LNCaP clone FGC (cell line): ENCODE measurements around the gene MAPK4.
A peak's percentile ranks its signal among the peaks of the same experiment; 100 is the strongest.

Experiments
- DNase-seq: peaks from one replicate; pipeline ENCODE4 v3.0.0-alpha.2; 2011; ENCODE audit warnings: low read depth
- H3K4me3 ChIP-seq: 2 replicates; pipeline ENCODE4 v1.5.1; 2011; ENCODE audit warnings: mild to moderate bottlenecking, low read depth, low read length, control low read depth
- TF ChIP-seq, protein P1 (sequence below): IDR thresholded peaks from 2 replicates; pipeline ENCODE4 v1.5.1; 2012; ENCODE audit warnings: mild to moderate bottlenecking; ENCODE audit not compliant: control insufficient read depth, insufficient read depth; ENCODE audit errors: extremely low read depth

Gene MAPK4

DNA sequence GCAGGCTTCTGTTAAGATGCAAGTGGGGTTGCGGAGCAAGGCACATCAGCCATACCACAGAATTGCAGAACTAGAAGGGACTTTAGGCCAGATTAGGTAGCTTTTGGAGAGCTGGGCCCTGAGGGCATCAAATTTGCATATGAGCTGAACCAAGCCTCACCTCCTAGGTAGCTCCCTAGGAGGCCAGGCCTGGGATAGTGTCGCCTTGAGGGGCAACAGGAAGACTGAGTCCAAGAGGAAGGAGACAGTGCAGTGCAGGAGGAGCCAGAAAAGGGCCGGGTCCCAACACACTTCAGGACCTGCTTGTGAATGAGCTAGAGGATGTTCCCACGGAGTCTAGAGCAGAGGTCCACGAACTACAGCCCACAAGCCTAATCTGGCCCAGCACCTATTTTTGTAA is 98.7 kb downstream of the MAPK4 start:
- no peak overlapping the region for H3K4me3 ChIP-seq
- TF ChIP-seq, protein P1, sequence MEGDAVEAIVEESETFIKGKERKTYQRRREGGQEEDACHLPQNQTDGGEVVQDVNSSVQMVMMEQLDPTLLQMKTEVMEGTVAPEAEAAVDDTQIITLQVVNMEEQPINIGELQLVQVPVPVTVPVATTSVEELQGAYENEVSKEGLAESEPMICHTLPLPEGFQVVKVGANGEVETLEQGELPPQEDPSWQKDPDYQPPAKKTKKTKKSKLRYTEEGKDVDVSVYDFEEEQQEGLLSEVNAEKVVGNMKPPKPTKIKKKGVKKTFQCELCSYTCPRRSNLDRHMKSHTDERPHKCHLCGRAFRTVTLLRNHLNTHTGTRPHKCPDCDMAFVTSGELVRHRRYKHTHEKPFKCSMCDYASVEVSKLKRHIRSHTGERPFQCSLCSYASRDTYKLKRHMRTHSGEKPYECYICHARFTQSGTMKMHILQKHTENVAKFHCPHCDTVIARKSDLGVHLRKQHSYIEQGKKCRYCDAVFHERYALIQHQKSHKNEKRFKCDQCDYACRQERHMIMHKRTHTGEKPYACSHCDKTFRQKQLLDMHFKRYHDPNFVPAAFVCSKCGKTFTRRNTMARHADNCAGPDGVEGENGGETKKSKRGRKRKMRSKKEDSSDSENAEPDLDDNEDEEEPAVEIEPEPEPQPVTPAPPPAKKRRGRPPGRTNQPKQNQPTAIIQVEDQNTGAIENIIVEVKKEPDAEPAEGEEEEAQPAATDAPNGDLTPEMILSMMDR = no peak
- DNase-seq = no peak

DNA sequence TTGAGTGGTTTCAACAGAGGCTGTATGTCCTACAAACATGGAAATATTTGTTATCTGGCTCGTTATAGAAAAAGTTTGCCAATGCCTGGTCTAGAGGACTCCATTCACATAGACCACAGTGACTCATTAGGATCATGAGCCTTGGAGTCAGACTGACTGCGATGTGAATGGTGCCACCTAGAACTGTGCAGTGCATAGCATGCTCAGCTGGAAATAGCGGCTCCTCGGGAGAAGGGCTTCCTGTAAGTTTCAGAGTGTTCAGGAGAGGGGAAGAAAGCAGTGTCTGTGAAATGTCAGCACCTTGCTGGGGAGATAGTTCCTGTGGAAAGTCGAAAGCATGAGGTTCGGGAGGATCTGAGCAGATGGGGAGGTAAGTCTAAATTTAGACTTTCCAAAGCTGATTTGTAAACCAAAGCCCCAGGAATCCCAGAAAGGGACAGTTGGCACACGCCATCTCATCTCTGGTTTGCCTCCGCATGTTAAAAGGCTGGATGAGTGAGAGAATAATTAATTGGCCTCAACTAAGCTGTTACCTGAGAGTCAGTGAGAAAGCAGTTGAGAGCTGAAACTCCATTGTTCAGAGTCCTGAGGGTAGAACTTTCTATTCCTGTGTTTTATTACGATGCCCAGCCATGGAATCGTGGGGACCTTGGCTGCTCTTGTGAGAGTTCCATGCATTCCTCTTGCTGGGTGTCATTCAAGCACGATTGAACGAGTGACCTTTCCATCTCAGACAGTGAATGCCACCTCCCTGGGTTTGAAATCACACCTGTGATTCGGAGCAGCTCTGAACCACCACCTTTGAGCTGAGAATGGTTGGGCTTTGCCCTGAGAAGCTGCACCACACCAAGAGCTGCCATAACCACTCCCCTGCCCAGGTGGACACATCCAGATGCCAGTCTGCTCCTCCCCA is 99.5 kb downstream of the MAPK4 start:
- DNase-seq = no peak
- no peak overlapping the region for H3K4me3 ChIP-seq
- TF ChIP-seq, protein P1 = peak; percentile 20; the same call in 1 of the 2 replicates

DNA sequence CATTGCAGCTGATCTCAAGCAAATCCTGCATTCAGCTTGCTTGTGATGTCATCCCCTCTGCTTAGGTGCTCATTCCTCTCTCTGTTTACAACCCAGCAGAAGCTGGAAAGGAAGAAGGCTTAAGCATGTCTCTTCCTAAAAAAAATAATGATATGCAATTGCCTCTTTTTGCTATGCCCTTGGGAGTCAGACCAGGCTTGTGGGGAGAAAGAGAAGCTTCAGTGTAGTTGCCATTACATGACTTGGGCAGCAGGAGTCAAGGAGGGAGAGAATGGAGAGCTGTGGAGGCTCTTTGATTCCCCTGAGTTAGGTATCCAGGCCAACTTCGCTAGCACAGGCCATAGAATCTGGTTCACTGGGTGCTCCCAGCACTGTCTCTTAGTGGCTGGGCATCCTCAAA is 101.1 kb downstream of the MAPK4 start:
- no peak overlapping the region for H3K4me3 ChIP-seq
- TF ChIP-seq, protein P1 = no peak
- no peak for DNase-seq

DNA sequence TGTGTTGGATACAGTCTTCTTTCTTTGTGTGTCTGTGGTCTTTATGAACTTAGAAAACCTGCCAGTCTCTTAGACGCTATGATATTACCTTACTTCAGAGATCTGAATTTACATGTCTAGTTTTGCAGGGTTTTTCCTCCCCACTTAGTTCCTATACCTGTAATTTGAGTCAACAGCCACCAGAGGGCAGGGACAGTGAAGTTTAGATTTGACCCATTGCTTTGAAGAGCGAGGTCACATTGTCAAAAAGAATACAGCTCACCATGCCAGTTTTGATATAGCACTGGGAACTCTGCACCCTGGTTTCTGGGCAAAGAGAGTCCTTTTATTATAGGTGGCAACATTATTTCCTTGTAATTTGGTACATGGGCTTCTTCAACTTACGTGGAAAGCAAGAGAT is 102.3 kb downstream of the MAPK4 start:
- no peak overlapping the region for H3K4me3 ChIP-seq
- DNase-seq = no peak
- TF ChIP-seq, protein P1 = peak; percentile 65

DNA sequence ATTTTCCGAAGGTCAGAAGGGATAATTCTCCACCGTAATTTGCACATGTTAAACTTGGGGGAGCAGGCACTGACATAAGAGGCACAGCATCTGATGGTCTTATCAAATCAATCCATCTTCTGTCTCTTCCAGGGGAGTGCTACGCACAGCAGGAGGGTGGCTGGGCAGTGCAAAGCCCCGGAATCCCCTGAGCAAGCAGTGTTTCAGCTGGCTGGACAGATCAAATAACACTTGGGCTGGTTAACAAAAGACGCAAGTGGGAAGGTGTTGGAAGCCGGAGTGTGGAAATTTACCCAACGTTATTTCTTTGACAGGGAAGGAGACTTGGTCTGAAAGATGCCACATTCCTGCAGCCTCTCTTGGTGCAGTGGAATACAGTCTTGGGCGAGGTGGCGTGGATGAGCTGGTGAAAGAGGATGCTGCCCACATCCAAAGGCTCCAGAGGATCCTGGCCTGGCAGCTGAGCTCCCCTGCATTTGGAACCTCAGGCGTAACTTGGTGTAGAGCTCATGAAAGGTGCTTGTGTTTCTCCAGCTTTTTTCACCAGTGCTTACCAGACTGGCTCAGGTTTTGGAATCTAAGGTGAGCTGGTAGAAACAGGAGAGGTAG is 103.0 kb downstream of the MAPK4 start:
- TF ChIP-seq, protein P1 = no peak
- H3K4me3 ChIP-seq = no peak overlapping the region
- DNase-seq = no peak

DNA sequence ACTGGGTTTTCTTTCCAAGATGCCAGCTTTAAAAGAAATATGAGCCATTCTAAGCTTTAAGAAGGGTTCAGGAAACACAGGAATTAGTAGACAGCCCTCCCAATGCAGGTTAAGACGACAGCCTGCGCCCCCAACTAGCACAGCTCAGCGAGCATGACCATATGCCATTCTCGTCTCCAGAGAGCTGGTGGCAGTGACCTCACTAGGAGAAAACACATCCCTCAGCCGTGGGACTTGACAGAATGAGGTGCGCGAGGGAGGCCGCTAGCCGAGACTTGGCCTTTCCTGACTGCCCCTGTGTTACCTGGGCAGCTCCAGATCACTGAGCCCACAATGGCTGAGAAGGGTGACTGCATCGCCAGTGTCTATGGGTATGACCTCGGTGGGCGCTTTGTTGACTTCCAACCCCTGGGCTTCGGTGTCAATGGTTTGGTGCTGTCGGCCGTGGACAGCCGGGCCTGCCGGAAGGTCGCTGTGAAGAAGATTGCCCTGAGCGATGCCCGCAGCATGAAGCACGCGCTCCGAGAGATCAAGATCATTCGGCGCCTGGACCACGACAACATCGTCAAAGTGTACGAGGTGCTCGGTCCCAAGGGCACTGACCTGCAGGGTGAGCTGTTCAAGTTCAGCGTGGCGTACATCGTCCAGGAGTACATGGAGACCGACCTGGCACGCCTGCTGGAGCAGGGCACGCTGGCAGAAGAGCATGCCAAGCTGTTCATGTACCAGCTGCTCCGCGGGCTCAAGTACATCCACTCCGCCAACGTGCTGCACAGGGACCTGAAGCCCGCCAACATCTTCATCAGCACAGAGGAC is 103.9 kb downstream of the MAPK4 start:
- DNase-seq = no peak
- TF ChIP-seq, protein P1 = no peak
- H3K4me3 ChIP-seq = no peak overlapping the region
